ENCODE measurements around the gene ENTR1.
"Not testable (repeated sequence)": the region's sequence is repeated elsewhere in the genome, so short reads cannot be mapped to it uniquely, and the experiment has no call there.

Gene ENTR1

DNA sequence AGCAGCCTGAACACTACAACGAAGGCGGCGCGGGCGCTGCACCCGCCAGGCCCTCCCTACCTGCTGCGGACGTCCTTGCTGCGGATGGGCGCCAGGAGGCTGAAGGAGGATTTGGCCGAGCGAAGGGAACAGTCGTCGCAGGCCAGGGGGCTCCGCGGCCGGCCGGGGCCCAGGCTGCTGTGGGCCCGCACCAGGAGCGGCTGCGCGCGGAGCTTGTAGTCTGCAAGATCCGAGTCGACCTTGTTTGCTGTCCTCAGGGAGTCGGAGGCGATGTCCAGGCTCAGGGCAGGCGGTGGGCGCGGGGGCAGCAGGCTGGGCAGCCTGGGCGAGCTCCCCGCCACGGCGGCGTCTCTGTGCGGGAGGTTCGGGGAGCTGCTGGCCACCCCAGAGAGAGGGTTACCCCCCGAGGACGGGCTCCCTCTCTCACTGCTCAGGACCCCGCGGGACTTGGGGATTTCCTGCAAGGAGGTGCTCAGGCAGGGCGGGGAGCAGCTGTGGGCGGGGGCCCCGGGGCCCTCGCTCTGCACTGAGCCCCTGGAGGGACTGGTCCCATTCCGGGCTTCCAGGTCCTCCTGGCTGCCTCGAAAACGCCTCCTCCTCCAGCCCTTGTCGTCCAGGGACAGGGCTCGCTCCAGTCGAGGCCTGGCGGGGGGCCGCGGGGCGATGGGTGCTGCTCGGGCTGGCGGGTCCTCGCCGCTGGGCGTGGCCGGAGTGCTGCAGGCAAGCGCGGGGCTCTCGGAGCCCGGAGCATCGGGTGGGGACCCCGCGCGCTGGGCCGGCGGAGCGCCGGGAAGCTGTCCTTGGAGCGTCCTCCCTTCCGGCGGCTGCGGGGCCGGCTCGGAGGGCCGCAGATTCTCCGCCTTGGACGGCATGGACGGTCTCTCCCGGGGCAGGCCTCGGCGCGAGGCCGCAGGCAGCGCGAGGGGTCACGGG lies 28.4 kb upstream of the ENTR1 start:
- peak; percentile 63 for DNase-seq

DNA sequence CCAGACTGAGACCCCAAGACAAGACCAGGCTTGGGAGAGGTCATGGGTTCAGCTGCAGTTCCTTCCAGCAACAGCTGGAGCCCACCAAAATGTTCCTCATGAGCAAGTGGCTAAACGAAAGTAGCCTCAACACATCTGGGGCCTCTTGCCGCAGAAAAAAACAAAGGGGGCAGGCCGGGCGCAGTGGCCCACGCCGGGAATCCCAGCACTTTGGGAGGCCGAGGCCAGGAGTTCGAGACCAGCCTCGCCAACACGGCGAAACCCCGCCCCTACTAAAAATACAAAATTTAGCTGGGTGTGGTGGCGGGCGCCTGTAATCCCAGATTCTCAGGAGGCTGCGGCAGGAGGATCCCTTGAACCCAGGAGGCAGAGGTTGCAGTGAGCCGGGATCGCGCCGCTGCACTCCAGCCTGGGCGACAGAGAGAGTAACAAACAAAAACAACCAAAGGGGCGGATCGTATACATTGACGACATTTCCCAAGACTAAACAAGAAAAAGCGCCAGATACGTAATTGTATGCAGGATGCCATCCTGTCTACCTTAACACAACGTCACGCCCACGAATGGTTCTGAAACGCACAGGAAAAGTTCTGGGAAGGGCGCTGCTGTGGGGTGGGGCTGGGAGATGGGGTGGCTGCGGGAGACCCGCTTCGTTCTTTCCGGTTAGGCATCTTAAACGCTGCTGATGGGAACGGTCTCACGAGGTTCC lies 27.6 kb upstream of the ENTR1 start:
- DNase-seq, result no peak

GRCh38 chr9:136437430-136437829 lies 27.0 kb upstream of the ENTR1 start:
- DNase-seq, result no peak

GRCh38 chr9:136436055-136436634 lies 25.7 kb upstream of the ENTR1 start:
- DNase-seq, result no peak

DNA sequence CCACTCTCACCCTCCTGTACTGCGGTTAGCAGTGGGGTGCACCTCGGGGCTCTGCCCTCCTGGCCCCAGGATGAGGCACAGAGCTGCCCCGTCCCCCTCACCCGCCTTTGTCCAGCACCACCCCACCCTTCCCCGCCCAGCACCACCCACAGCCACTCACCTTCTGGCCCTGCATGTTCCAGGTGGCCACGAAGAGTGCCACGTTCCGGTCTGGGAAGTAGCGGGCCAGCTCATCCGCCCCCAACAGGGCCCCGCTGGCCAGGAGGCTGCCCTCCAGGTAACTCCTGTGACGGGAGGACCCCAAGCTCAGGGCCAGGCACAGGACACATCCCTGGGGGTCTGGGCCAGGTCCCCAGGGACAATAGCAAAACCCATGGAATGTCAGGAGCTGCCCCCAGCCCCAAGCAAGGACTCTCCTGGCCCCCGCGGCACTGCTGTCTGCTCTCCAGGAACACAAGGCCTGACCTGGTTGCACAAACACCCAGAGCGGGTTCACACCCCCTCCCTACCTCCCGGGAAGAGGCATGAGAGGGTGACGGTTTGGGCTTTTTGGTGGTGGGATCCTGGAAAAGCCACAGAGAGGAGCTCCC lies 24.3 kb upstream of the ENTR1 start:
- DNase-seq, result no peak

- DNase-seq, result no peak
Measured at GRCh38 chr9:136433849-136434579, 23.6 kb upstream of the ENTR1 start.

DNA sequence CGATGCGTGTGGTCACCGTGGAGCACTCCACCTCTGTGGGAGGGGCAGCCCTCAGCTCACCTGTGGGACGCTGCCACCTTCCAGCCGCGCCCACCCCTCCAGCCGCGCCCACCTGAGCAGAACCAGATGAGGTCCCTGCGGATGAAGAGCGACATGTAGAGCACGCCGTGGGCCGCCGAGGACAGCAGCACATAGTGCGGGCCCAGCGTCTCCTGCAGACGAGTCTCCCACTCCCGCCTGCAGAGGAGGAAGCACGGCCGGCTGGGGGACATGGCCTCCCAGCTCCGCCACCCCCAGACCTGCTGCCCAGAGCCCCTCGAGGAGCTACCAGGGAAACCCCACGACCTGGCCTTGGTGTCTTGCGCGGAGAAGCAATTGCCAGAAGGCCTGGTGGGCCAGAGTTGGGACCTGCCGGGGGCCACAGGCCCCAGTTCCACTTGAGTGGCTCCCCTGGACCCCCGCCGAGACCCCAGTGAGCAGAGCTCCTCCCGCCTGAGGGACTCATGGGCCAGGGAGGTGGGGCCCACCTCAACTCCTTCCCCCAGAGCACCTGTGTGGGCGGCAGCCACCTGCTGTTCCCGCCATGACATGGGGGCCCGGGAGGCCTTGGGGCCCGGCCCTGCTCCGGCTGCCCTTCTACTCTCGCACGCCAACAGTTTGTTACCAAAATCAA lies 22.8 kb upstream of the ENTR1 start:
- DNase-seq, result no peak

DNA sequence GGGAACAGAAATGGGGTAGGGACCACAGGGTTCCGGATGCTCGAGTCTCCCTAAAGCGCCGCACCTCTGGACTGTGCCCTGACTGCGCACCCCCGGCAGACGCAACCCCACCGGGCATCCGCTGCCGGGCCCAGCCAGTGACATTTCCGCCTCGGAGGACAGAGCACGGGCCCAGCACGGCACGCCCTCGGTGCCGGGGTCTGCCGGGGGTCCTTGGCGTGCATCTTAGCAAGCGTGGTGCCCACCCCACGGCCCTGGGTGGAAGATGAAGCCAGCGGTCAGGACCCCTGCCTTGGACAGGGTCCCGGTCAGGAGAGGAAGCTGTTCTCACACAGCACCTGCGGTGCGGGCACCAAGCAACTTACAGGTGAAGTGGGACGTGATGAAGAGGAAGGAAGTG lies 22.2 kb upstream of the ENTR1 start:
- DNase-seq, result no peak

DNA sequence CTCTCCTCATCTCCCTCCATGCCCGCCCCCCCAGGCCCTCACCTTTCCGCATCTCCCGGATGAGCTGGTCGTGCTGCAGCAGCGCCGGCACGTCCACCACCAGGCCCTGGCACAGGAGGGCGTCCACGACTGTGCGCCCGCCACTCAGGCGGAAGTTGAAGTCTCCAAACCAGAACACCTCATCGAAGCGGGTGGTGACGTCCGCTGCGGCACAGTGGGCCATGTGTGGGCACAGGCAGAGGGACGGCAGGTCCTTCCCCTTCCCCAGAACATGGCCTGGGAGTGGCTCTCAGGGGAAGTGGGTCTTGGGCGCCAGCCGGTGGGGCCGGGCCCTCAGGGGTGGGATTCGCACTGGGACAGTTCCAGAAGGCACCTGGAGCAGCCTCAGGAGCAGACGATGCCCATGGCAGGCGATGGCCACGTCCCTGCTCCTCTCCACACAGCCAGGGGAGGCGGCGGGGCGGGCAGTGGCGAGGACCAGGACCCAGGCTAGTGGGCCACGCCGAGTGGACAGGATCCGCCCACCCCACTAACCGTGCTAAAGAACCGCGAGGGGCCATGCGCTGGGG lies 21.5 kb upstream of the ENTR1 start:
- DNase-seq, result no peak

DNA sequence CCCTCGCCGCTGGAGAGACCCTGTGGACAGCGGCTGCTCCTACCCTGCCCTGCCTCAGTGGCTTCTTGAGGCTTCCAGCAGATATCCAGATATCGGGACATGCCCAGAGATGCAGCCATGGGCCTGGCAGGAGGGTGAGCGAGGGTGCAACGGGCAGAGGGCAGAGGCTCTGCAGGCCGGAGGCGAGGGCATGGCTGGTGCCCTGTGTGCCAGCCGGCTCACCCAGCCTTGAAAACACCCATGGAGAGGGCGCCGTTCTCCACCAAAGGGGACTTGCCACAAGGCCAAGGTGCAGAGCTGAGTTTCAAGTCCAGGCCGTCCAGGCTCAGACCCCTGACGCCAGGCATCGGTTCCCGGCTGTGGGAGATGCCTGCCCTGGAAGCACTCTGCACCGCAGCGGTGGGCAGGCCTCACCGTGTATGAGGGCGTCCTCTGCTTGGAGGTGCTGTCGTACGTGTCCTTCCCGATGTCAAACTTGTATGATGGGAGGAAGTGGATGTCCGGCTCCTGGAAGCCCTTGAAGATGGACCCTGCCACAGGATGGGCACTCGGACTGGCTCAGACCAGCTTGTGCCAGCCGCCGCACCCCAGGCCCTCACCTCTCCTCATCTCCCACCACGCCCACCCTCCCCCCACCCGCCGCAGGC lies 20.3 kb upstream of the ENTR1 start:
- no peak for DNase-seq

DNA sequence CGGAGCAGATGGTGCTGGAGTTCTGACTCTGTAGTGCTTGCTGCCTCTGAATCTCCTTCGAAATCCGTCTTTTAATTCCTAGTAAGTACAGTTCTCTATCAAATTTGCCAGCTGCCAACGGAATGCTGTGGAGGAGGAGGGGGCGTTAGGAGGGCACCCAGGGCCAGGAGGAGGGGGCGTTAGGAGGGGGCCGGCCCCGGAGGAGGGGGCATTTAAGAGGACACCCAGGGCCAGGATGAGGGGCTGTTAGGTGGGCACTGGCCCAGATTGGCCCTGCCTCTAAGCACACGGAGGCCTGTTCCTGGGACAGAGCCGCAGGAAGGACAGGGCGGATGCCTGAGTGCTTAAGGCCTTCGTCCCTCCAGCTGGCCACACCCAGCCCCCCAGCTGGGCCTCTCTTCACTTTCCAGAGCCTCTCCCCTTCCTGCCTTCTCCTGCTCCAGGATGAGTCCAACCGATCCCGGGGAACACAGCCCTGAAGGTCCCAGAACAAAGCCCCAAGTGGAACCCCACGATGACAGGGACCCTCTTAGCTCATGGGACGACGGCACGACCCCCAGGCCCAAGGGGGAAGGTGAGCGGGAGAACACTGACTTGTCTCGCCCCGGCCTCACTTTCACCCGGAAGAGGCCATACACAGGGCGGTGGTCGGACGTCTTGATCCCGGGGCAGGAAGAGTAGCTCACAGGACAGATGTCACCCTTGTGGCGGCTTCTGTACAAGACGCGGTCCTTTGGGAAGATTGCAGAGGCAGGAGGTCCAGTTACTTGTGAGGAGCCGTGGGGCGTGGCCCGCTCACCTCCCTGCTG lies 19.5 kb upstream of the ENTR1 start:
- DNase-seq, result no peak

GRCh38 chr9:136429075-136429628 lies 18.7 kb upstream of the ENTR1 start:
- DNase-seq, result no peak

DNA sequence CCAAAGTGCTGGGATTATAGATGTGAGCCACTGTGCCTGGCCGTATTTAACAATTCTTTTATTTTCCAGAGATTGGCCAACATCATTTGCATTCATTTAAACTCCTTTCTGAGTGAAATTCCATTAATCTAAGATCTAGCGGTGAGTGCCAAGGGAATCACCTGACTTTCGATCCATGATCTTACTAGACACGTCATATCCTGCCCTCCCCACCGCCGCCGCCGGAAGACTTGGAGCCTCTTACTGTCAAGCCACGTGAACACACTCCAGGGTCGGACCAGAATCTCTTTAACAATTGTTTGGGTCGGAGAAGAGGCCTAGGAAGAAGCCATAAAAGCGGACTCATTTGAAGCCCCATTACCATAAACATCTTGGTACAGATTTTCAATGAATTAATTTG lies 16.4 kb upstream of the ENTR1 start:
- no peak for DNase-seq

GRCh38 chr9:136425367-136425766 lies 15.0 kb upstream of the ENTR1 start:
- DNase-seq, result not testable (repeated sequence)

- DNase-seq, result no peak
Measured at GRCh38 chr9:136424750-136425362, 14.4 kb upstream of the ENTR1 start.

- DNase-seq, result no peak
Measured at GRCh38 chr9:136423432-136424146, 13.2 kb upstream of the ENTR1 start.

DNA sequence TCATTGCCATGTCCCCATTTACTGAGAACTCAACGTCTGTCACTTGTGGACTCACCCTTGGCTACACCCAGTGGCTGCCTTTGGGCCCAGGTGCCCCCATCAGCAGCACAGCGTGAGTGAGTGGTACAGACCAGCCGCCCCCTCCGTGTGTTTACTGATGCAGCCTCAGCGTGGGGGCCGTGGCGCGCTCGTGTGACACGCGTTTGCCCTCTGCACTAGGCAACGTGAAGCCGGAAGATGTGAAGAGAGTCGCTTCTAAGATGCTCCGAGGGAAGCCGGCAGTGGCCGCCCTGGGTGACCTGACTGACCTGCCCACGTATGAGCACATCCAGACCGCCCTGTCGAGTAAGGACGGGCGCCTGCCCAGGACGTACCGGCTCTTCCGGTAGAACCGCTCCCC lies 12.5 kb upstream of the ENTR1 start:
- DNase-seq, result no peak

GRCh38 chr9:136421791-136422190 lies 11.4 kb upstream of the ENTR1 start:
- no peak for DNase-seq

- DNase-seq, result no peak
Measured at GRCh38 chr9:136419092-136419420, 8.6 kb upstream of the ENTR1 start.
